ENCODE data around the gene CACNG1.

The CACNG1 gene, protein sequence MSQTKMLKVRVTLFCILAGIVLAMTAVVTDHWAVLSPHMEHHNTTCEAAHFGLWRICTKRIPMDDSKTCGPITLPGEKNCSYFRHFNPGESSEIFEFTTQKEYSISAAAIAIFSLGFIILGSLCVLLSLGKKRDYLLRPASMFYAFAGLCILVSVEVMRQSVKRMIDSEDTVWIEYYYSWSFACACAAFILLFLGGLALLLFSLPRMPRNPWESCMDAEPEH

DNA sequence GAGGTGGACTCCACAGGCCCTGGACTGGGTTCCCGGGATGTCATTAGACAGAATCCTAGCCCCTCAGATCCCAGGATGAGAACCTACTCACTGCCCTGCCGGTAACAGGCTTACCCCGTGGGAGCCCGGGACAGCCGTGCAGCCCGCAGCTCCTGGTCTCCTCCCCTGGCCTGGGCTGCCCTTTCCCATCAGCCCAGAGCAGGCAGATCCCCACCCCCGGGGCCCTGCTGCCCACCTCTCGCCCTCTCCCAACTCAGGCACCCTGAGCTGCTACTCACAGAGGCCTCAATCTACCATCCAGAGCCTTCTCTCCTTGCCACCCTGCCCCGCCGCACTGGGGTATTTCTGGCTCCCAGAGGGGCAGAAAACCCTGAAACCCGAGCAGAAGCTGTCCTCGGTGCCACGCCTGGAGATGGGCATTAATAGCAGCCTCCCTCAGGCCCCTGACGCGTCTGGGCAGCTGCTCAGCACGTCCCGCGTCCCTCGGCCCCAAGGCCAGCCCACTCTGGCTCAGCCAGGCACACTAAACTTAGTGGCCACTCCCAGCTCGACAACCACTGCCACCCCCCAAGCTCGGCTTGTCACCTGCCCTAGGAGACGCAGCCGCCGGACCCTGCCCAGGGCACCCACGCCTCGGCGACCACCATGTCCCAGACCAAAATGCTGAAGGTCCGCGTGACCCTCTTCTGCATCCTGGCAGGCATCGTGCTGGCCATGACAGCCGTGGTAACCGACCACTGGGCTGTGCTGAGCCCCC is at the start of gene CACNG1:
Gene CACNG1 (plus strand): TSS at position 539 of the 757 bp plus-strand sequence. CDS start 107 bp downstream, at position 646.
- ChIA-PET POLR2A (no interaction called here), CTCF (no interaction called here)
- DNase-seq (ENCODE audit: low read depth, low spot score) = no peak
- TF ChIP-seq, protein P1, sequence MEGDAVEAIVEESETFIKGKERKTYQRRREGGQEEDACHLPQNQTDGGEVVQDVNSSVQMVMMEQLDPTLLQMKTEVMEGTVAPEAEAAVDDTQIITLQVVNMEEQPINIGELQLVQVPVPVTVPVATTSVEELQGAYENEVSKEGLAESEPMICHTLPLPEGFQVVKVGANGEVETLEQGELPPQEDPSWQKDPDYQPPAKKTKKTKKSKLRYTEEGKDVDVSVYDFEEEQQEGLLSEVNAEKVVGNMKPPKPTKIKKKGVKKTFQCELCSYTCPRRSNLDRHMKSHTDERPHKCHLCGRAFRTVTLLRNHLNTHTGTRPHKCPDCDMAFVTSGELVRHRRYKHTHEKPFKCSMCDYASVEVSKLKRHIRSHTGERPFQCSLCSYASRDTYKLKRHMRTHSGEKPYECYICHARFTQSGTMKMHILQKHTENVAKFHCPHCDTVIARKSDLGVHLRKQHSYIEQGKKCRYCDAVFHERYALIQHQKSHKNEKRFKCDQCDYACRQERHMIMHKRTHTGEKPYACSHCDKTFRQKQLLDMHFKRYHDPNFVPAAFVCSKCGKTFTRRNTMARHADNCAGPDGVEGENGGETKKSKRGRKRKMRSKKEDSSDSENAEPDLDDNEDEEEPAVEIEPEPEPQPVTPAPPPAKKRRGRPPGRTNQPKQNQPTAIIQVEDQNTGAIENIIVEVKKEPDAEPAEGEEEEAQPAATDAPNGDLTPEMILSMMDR (IDR thresholded peaks at IDR 0.05; ENCODE audit: insufficient read depth, low read length, missing control alignments) = no peak
- no peak within 1 kb of the TSS for H3K4me3 ChIP-seq (ENCODE audit: low read depth, low read length)

DNA sequence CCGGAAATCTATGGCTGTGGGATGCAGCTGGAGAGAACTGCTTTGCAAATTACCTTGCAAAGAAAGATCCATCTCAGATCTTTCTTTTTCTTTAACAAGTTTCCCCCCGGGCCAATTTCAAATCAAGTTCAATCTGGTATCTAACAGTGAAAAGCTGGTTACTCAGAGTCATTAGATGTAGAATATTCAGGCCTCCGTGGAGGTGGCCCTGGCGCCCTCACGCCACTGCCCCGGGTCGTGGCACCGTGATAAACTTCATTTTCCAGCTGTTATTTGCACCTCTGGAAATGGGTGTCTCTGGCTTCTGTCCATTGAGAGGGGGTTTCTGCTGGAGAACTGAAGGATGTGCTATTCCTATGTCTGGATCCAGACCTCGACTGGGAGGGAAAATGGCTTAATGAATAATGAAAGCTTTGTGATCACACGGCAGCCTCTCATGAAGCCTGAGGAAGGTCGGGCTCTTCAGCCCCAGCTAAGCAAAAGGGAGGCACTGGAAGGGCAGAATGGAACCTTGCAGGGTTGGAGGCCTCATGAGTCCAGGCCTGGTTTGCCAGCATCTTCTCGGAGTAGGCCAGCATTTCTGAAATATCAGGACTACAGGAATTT is 49.3 kb upstream of the CACNG1 start:
- POLR2A ChIA-PET = no interaction called here
- CTCF ChIA-PET = no interaction called here
- H3K4me3 ChIP-seq (ENCODE audit: low read depth, low read length) = no peak overlapping the region
- TF ChIP-seq, protein P1 (IDR thresholded peaks at IDR 0.05; ENCODE audit: insufficient read depth, low read length, missing control alignments) = no peak
- DNase-seq (ENCODE audit: low read depth, low spot score) = no peak

DNA sequence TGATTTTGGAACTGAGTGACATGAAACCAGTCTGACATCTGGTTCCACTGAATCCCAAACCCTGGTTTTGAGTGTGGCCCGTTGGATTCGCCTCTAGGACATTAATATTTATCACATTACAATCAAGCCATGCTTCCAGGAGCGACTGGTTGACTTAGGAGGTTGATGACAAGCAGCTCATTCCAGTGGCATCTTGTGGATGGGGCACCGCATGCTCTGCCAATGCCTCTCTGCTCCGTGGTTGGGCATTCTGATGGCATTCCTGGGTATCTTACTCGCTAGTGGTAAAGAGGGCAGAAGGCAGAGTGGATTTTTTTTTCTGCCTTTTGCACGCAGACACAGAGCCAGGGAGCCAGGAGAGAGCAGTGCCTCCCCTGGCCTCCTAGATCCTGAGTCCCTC is 48.4 kb upstream of the CACNG1 start:
- DNase-seq (ENCODE audit: low read depth, low spot score) = no peak
- TF ChIP-seq, protein P1 (IDR thresholded peaks at IDR 0.05; ENCODE audit: insufficient read depth, low read length, missing control alignments) = no peak
- POLR2A ChIA-PET = no interaction called here
- H3K4me3 ChIP-seq (ENCODE audit: low read depth, low read length) = no peak overlapping the region
- CTCF ChIA-PET = no interaction called here

DNA sequence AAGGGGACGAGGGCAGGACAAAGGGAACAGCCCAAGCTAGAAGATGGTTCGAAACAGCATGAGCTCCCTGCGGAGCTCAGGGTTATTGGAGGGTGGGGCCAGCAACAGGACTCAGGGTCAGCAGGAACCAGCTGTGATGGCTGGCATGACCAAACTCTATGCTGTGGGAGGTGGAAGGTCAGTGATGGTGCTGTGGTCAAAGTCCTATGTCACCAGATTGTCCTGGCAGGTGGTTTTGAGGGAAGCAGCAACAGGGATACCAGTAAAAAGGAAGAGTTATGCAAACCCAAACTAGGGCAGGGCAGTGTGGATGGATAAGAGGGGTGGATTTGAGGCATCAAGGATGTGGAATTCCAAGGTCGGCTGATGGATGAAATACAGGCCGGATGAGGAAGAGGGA is 47.4 kb upstream of the CACNG1 start:
- ChIA-PET POLR2A (no interaction called here), CTCF (no interaction called here)
- no peak overlapping the region for H3K4me3 ChIP-seq (ENCODE audit: low read depth, low read length)
- DNase-seq (ENCODE audit: low read depth, low spot score) = no peak
- TF ChIP-seq, protein P1 (IDR thresholded peaks at IDR 0.05; ENCODE audit: insufficient read depth, low read length, missing control alignments) = no peak

DNA sequence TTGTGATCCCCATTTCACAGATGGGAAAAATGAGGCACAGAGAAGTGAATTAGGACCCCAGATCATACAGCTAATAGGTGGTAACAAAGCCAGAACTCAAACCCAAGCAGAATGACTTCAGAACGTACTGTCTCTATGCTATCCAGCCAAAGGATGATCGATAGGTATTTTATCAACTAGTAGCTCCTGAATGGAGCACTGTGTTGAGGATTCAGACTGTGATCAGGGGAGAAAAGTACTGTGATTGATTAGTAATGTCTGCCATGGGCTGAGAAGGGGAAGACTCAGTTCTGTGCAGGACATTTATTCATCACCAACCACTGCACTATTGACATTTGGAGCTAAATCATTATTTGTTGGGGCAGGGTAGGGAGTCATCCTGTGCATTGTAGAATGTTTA is 41.1 kb upstream of the CACNG1 start:
- TF ChIP-seq, protein P1 (IDR thresholded peaks at IDR 0.05; ENCODE audit: insufficient read depth, low read length, missing control alignments) = no peak
- no peak overlapping the region for H3K4me3 ChIP-seq (ENCODE audit: low read depth, low read length)
- CTCF ChIA-PET = no interaction called here
- POLR2A ChIA-PET = no interaction called here
- no peak for DNase-seq (ENCODE audit: low read depth, low spot score)

DNA sequence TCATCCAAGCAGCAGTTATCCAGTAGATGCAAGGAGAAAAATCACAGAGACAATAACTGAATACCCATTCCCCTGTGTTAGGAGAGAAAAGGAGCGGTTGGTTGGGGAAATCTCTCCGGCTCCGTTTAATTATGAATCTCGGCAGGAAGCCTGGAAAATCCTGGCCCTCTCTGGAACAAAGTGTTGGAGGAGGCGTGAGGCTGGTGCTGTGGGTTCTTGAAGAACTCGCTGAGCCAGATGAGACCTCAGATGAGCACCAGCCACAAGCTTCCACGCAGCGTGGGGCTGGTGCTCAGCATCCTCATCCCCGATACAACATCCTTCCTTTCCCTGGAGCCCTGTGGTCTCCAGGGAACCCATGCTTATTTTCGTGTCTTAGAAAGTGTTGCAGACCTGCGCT is 40.2 kb upstream of the CACNG1 start:
- CTCF ChIA-PET = no interaction called here
- no peak for DNase-seq (ENCODE audit: low read depth, low spot score)
- no peak overlapping the region for H3K4me3 ChIP-seq (ENCODE audit: low read depth, low read length)
- TF ChIP-seq, protein P1 (IDR thresholded peaks at IDR 0.05; ENCODE audit: insufficient read depth, low read length, missing control alignments) = no peak
- POLR2A ChIA-PET = no interaction called here

Measured in AG04449 (cell line).